CD14-positive monocyte (primary cell): Measurements from ENCODE around the gene ZNRF1. TPM values are rescaled to one million over a fixed set of nuclear protein-coding genes. Genes with fewer than 3 reads are reported as not detected.

Experiments used
- DNase-seq, 3 donors: peaks; one replicate each; pipeline ENCODE4 v3.0.0-alpha.2; 2011 to 2022
- H2AFZ ChIP-seq: 2 replicates; pipeline ENCODE4 v1.6.0; 2012; ENCODE audit warnings: mild to moderate bottlenecking, low read depth, low read length, inconsistent platforms; ENCODE audit not compliant: insufficient read depth, poor library complexity, severe bottlenecking
- H3K27ac ChIP-seq, 2 donors: 1 replicate in 1 of 2; 2 replicates in 1 of 2; pipeline ENCODE4 v1.5.1; 2012 to 2013; ENCODE audit warnings: low read length in 2 of 2, control low read depth in 1 of 2, inconsistent platforms in 1 of 2, low read depth in 1 of 2, mild to moderate bottlenecking in 1 of 2
- H3K27me3 ChIP-seq, 2 donors: one replicate each; pipeline versions ENCODE4 v1.6.0 to v1.6.1; 2011 to 2013; ENCODE audit warnings: low read length in 2 of 2; ENCODE audit not compliant: control insufficient read depth in 2 of 2, insufficient read depth in 2 of 2
- H3K36me3 ChIP-seq, 2 donors: replicated peaks in 1 of 2; 1 replicate in 1 of 2; 2 replicates in 1 of 2; pipeline versions ENCODE4 v1.5.1 to v1.6.1; 2012 to 2013; ENCODE audit warnings: low read length in 2 of 2, control low read depth in 1 of 2, inconsistent platforms in 1 of 2, mild to moderate bottlenecking in 1 of 2; ENCODE audit not compliant: insufficient read depth in 2 of 2, control insufficient read depth in 1 of 2
- H3K4me1 ChIP-seq, 2 donors: 1 replicate in 1 of 2; 2 replicates in 1 of 2; pipeline versions ENCODE4 v1.5.1 to v1.6.1; 2012 to 2013; ENCODE audit warnings: low read length in 2 of 2, control low read depth in 1 of 2, inconsistent platforms in 1 of 2, mild to moderate bottlenecking in 1 of 2, moderate library complexity in 1 of 2; ENCODE audit not compliant: insufficient read depth in 2 of 2, control insufficient read depth in 1 of 2
- H3K4me2 ChIP-seq: replicated peaks from 2 replicates; pipeline ENCODE3; 2012; ENCODE audit warnings: low read length, moderate library complexity, mild to moderate bottlenecking; ENCODE audit not compliant: poor library complexity, severe bottlenecking; ENCODE audit errors: extremely low read depth
- H3K4me3 ChIP-seq, 3 experiments: fragments of 200-600 bp in 1 of 3; sonication (generic) in 1 of 3; replicated peaks in 1 of 3; 1 replicate in 2 of 3; 2 replicates in 1 of 3; pipeline ENCODE4 v1.5.1; 2011 to 2013; ENCODE audit warnings: low read length in 3 of 3, mild to moderate bottlenecking in 3 of 3, control low read depth in 2 of 3, low read depth in 2 of 3, inconsistent platforms in 1 of 3, moderate library complexity in 1 of 3
- H3K79me2 ChIP-seq: 2 replicates; pipeline ENCODE4 v1.6.0; 2012; ENCODE audit warnings: mild to moderate bottlenecking, control low read depth, inconsistent platforms, low read length, moderate library complexity; ENCODE audit not compliant: insufficient read depth
- H3K9ac ChIP-seq: 2 replicates; pipeline ENCODE4 v1.6.0; 2017; ENCODE audit warnings: low read length, mild to moderate bottlenecking; ENCODE audit not compliant: insufficient read depth, poor library complexity, severe bottlenecking
- H3K9me3 ChIP-seq, 2 donors: replicated peaks in 1 of 2; 1 replicate in 1 of 2; 2 replicates in 1 of 2; pipeline versions ENCODE4 v1.5.1 to v1.6.1; 2012 to 2013; ENCODE audit warnings: low read length in 2 of 2, control low read depth in 1 of 2; ENCODE audit not compliant: control insufficient read depth in 1 of 2, insufficient read depth in 1 of 2
- H4K20me1 ChIP-seq: 2 replicates; pipeline ENCODE4 v1.6.0; 2012; ENCODE audit warnings: mild to moderate bottlenecking, low read length, control low read depth, moderate library complexity; ENCODE audit not compliant: insufficient read depth
- H3K27ac Mint-ChIP-seq, 7 donors: one replicate each; pipeline ENCODE4 v1.8.0; 2020; ENCODE audit warnings: mild to moderate bottlenecking in 7 of 7, mixed read lengths in 7 of 7, moderate library complexity in 6 of 7, inconsistent platforms in 2 of 7
- H3K27me3 Mint-ChIP-seq, 3 donors: one replicate each; pipeline ENCODE4 v1.8.0; 2021 to 2022; ENCODE audit warnings: low read depth in 3 of 3, mild to moderate bottlenecking in 3 of 3, mixed read lengths in 3 of 3, moderate library complexity in 3 of 3, inconsistent platforms in 1 of 3
- H3K36me3 Mint-ChIP-seq, 2 donors: one replicate each; pipeline ENCODE4 v1.8.0; 2020; ENCODE audit warnings: mixed read lengths in 2 of 2, inconsistent platforms in 1 of 2, mild to moderate bottlenecking in 1 of 2
- H3K4me1 Mint-ChIP-seq: one replicate; pipeline ENCODE4 v1.8.0; 2020; ENCODE audit warnings: mild to moderate bottlenecking, mixed read lengths
- H3K4me3 Mint-ChIP-seq, 2 donors: one replicate each; pipeline ENCODE4 v1.8.0; 2020; ENCODE audit warnings: mild to moderate bottlenecking in 2 of 2, mixed read lengths in 2 of 2, moderate library complexity in 1 of 2
- H3K9me3 Mint-ChIP-seq, 7 donors: one replicate each; pipeline ENCODE4 v1.8.0; 2020 to 2022; ENCODE audit warnings: mixed read lengths in 7 of 7, mild to moderate bottlenecking in 6 of 7, moderate library complexity in 6 of 7, inconsistent platforms in 2 of 7
- CTCF ChIP-seq: fragments of 200-600 bp; IDR thresholded peaks from one replicate; pipeline ENCODE4 v1.8.0; 2022; ENCODE audit warnings: antibody characterized with exemption, mild to moderate bottlenecking
- WGBS: methylation state at CpG from one replicate; pipeline ENCODE4 v1.1.5; 2013; ENCODE audit warnings: missing lambda C conversion rate; ENCODE audit not compliant: insufficient coverage; 5-methylcytosine and 5-hydroxymethylcytosine counted together
- intact Hi-C, 2 donors: fragments of 100-400 bp; cut with micrococcal nuclease; formaldehyde crosslinking; loops; one replicate each; pipeline versions ENCODE4 v1.15.0 to v1.15.1; 2023
- polyA plus RNA-seq, 3 donors: library from polyadenylated mRNA; depleted of rRNA in 1 of 3; unstranded in 2 of 3; stranded (reverse) in 1 of 3; fragments of 300-500 nt in 2 of 3; fragments of >200 nt in 1 of 3; fragmentation: Illumina TruSeq in 2 of 3; gene quantifications; 1 replicate in 2 of 3; 2 replicates in 1 of 3; pipeline ENCODE4 v1.2.3, GENCODE V29; 2012 to 2021

ZNRF1 gene
- polyA plus RNA-seq, 3 donors: 1.9 to 5.3 (median 4.3) TPM

GRCh38 chr16:75066861-75067447, 68.1 kb downstream of the ZNRF1 start:
- intact Hi-C loops: loop anchor here in 1 of 2 donors (10.0 kb wide), 1 partner anchor 62 kb away; no protein-coding TSS in a partner anchor
- H4K20me1 ChIP-seq: peaks cover 15% of the 10 kb centered on the region
- peaks cover 51% of the 10 kb centered on the region for H3K4me1 Mint-ChIP-seq
- H3K36me3 Mint-ChIP-seq: peaks cover 0 to 3% of the 10 kb centered on the region in 2 donors
- H3K4me3 ChIP-seq: no peak overlapping the region
- peaks cover 0 to 2% (median 0%) of the 10 kb centered on the region in 3 donors for H3K27me3 Mint-ChIP-seq
- peaks cover 0 to 3% (median 0%) of the 10 kb centered on the region in 7 donors for H3K9me3 Mint-ChIP-seq
- H3K9me3 ChIP-seq: no peaks in the 10 kb centered on the region
- no peak overlapping the region for H3K27ac Mint-ChIP-seq
- H3K27me3 ChIP-seq: no peaks in the 10 kb centered on the region
- H3K4me3 Mint-ChIP-seq: no peak overlapping the region
- peaks cover 42 to 48% of the 10 kb centered on the region in 2 donors for H3K4me1 ChIP-seq
- peaks cover 82% of the 10 kb centered on the region for H3K79me2 ChIP-seq
- TF ChIP-seq CTCF: no peak
- H3K27ac ChIP-seq: no peak overlapping the region
- no peak overlapping the region for H2AFZ ChIP-seq
- no peak overlapping the region for H3K4me2 ChIP-seq
- DNase-seq: no peak
- H3K36me3 ChIP-seq: no peaks in the 10 kb centered on the region
- 90% methylated on average over 5 of the region's 6 CpGs for WGBS
- no peak overlapping the region for H3K9ac ChIP-seq

GRCh38 chr16:75068085-75069031, 69.5 kb downstream of the ZNRF1 start:
- Mint-ChIP-seq H3K27me3 (peaks cover 0 to 2% (median 0%) of the 10 kb centered on the region in 3 donors), H3K36me3 (peaks cover 0 to 3% of the 10 kb centered on the region in 2 donors), H3K9me3 (peaks cover 0 to 3% (median 0%) of the 10 kb centered on the region in 7 donors), H3K4me3 (no peak overlapping the region), H3K27ac (no peak overlapping the region), H3K4me1 (peaks cover 37% of the 10 kb centered on the region)
- DNase-seq: no peak
- H4K20me1 ChIP-seq: peaks cover 15% of the 10 kb centered on the region
- H3K27me3 ChIP-seq: no peaks in the 10 kb centered on the region
- no peak overlapping the region for H2AFZ ChIP-seq
- no peak overlapping the region for H3K4me2 ChIP-seq
- no peak for TF ChIP-seq CTCF
- H3K36me3 ChIP-seq: no peaks in the 10 kb centered on the region
- WGBS: 65% methylated on average over 8 of the region's 10 CpGs
- no peaks in the 10 kb centered on the region for H3K9me3 ChIP-seq
- H3K9ac ChIP-seq: no peak overlapping the region
- H3K4me1 ChIP-seq: peaks cover 28 to 34% of the 10 kb centered on the region in 2 donors
- intact Hi-C loops: loop anchor here in 1 of 2 donors (10.0 kb wide), 1 partner anchor 64 kb away; no protein-coding TSS in a partner anchor
- no peak overlapping the region for H3K4me3 ChIP-seq
- no peak overlapping the region for H3K27ac ChIP-seq
- H3K79me2 ChIP-seq: peaks cover 72% of the 10 kb centered on the region
